Measurements from ENCODE around the gene LRRC71. TPM values are rescaled to one million over a fixed set of nuclear protein-coding genes. Genes with fewer than 3 reads are reported as not detected.
A peak's percentile ranks its signal among the peaks of the same experiment; 100 is the strongest.

Gene LRRC71
- total RNA-seq, 2 experiments from 2014 or later, result not detected

DNA sequence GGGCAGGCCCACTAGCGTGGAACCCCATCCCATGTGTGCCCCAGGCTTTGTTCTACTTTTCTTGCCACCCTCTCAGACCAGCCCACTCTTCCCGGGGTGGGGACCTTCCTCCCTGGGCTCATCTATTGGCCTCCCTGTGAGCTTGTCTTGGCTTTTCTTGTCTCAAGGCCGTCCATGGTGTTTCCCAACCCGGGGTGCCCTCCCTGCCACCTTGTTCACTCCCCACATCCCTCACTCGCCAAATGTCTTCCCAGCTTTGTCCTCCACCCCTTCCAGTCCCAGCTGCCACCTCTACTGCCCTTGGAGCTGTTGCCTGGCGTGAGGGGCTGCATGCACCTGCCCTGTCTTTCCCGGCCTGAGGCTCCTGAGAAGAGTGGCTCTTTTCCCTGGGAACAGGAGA lies 18.4 kb downstream of the LRRC71 start:
- DNase-seq, result no peak
- no peaks in the 10 kb centered on the region for H3K9me3 Mint-ChIP-seq
- ChIA-PET POLR2A (no interaction called here), CTCF (interaction anchor here (1.4 kb wide), 1 partner anchor 25 kb away, joined by 6 read pairs; no protein-coding TSS in a partner anchor)
- H3K4me3 Mint-ChIP-seq, result no peak overlapping the region
- H3K36me3 Mint-ChIP-seq (ENCODE audit: low read depth), result peaks cover 12% of the 10 kb centered on the region
- no peaks in the 10 kb centered on the region for H3K27me3 Mint-ChIP-seq
- no peaks in the 10 kb centered on the region for H3K4me1 Mint-ChIP-seq
- no peak overlapping the region for H3K27ac Mint-ChIP-seq

DNA sequence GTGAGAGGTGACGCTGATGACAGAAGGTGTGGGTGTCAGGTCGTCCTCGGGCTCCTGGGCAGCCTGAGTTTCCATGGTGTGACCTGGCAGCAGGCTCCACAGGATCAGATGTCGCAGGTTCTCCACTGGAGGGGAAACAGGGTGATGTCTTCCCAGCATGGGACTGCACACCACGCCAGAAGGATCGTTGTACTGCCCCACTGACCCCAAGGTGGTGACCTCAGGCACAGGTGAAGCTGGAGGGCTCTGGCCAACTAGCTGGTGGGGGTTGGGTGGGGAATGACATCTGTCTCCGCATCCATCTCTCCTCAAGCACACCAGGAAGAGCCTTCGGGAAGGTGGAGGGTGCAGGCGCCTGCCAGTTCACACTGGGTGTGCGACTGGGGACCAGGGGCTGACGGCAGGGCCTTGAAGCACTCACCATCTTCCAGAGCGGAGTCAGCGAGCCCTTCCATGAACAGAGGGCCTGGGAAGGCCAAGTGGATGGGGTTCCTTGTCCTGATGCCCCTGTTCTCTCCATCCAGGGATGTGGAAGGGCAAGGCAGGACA lies 19.4 kb downstream of the LRRC71 start:
- CTCF ChIA-PET, result interaction anchor here (1.4 kb wide), 1 partner anchor 26 kb away, joined by 6 read pairs; no protein-coding TSS in a partner anchor
- H3K36me3 Mint-ChIP-seq (ENCODE audit: low read depth), result peaks cover 15% of the 10 kb centered on the region
- no peak overlapping the region for H3K27ac Mint-ChIP-seq
- no peak overlapping the region for H3K4me3 Mint-ChIP-seq
- H3K4me1 Mint-ChIP-seq, result no peaks in the 10 kb centered on the region
- POLR2A ChIA-PET, result no interaction called here
- no peak for DNase-seq
- no peaks in the 10 kb centered on the region for H3K27me3 Mint-ChIP-seq
- H3K9me3 Mint-ChIP-seq, result no peaks in the 10 kb centered on the region

DNA sequence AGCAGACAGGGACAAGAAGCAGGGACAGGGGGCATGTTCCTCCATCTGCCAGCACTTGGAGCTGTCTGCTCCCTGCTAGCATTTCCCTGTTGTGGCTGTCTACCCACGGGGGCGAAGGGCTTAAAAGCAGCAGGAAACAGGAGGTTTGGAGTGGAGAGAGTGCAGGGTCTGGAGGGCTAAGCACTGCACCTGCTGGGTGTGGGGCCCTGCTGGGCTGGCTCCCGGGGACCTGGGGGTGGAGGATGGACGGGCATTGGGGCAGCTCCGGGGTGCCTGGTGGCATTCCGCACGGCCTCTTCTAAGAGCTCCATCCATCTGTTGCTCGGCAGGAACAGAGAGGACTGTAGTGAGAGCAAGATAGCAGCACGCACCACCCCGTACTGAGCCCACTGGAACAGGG lies 21.2 kb downstream of the LRRC71 start:
- no peak for DNase-seq
- POLR2A ChIA-PET, result no interaction called here
- CTCF ChIA-PET, result interaction anchor here (0.6 to 1.6 kb wide), 3 partner anchors 9 to 167 kb away, joined by 3 to 6 read pairs (median 3); no protein-coding TSS in a partner anchor
- H3K9me3 Mint-ChIP-seq, result no peaks in the 10 kb centered on the region
- H3K27ac Mint-ChIP-seq, result no peak overlapping the region
- H3K4me3 Mint-ChIP-seq, result no peak overlapping the region
- no peaks in the 10 kb centered on the region for H3K27me3 Mint-ChIP-seq
- H3K4me1 Mint-ChIP-seq, result no peaks in the 10 kb centered on the region
- H3K36me3 Mint-ChIP-seq (ENCODE audit: low read depth), result peaks cover 27% of the 10 kb centered on the region

GRCh38 chr1:156942176-156942575 lies 21.7 kb downstream of the LRRC71 start:
- CTCF ChIA-PET, result interaction anchor here (0.6 to 1.6 kb wide), 4 partner anchors 9 to 167 kb away, joined by 3 to 6 read pairs (median 3); partner anchors contain the start of gene NTRK1
- Mint-ChIP-seq H3K27me3 (no peaks in the 10 kb centered on the region), H3K27ac (no peak overlapping the region)

GRCh38 chr1:156942576-156942975 lies 22.1 kb downstream of the LRRC71 start:
- no peak for DNase-seq
- no peaks in the 10 kb centered on the region for H3K27me3 Mint-ChIP-seq
- no peak overlapping the region for H3K4me3 Mint-ChIP-seq
- ChIA-PET POLR2A (no interaction called here), CTCF (interaction anchor here (1.0 to 1.6 kb wide), 3 partner anchors 9 to 82 kb away, joined by 3 to 6 read pairs (median 3); partner anchors contain the start of gene NTRK1)
- peak overlapping the region; percentile 34 for H3K27ac Mint-ChIP-seq
- no peaks in the 10 kb centered on the region for H3K4me1 Mint-ChIP-seq
- H3K9me3 Mint-ChIP-seq, result no peaks in the 10 kb centered on the region
- H3K36me3 Mint-ChIP-seq (ENCODE audit: low read depth), result peaks cover 32% of the 10 kb centered on the region

More at GRCh38 chr1:156942176-156942575, 21.7 kb downstream of the LRRC71 start:
- DNase-seq, result no peak
- no peaks in the 10 kb centered on the region for H3K9me3 Mint-ChIP-seq
- POLR2A ChIA-PET, result no interaction called here
- H3K4me3 Mint-ChIP-seq, result no peak overlapping the region
- H3K36me3 Mint-ChIP-seq (ENCODE audit: low read depth), result peaks cover 31% of the 10 kb centered on the region
- H3K4me1 Mint-ChIP-seq, result no peaks in the 10 kb centered on the region

GRCh38 chr1:156943756-156944155 lies 23.3 kb downstream of the LRRC71 start:
- no peak for DNase-seq
- Mint-ChIP-seq H3K4me1 (no peaks in the 10 kb centered on the region), H3K9me3 (no peaks in the 10 kb centered on the region), H3K27ac (no peak overlapping the region), H3K27me3 (no peaks in the 10 kb centered on the region), H3K36me3 (ENCODE audit: low read depth) (peaks cover 31% of the 10 kb centered on the region), H3K4me3 (no peak overlapping the region)
- CTCF ChIA-PET, result no interaction called here
- POLR2A ChIA-PET, result no interaction called here

DNA sequence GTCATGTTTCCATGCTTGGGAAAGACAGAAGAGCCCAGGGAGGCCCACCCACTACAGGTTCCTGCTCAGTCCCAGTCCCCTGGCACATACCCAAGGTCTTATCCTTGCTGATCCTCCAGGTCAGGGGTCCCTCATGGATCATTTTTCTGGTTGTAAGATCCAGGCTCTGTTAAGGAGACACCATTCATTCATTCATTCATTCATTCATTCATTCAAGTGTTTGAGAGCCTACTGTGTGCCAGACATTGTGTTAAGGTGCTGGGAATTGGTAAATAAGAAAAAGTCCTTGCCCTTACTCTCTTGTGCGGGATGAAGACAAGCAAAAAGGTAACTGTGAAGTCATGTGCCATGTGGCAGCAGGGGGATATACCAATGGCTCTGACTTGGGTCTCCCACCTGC lies 23.8 kb downstream of the LRRC71 start:
- DNase-seq, result no peak
- Mint-ChIP-seq H3K36me3 (ENCODE audit: low read depth) (peaks cover 30% of the 10 kb centered on the region), H3K4me3 (no peak overlapping the region), H3K27ac (no peak overlapping the region), H3K4me1 (no peaks in the 10 kb centered on the region), H3K9me3 (no peaks in the 10 kb centered on the region), H3K27me3 (no peaks in the 10 kb centered on the region)
- ChIA-PET POLR2A (no interaction called here), CTCF (no interaction called here)

DNA sequence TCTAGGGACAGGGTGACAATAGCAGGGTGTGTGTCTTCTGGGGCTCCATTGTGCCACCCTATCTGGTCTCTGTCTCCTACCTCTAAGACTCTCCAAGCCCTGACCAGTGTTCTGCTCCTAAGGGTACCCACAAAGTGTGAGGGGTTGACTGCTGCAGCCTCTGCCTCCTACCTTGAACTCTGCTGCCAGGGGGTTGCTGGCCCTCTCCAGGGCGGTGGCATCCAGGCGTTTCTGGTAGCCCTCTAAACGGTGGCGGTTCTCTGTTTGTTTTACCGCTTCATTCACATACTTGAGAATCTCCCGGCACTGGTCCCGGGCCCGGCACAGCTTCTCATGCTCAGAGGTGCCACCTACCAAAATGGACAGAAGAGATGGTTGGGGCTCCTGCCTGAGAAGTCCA lies 24.4 kb downstream of the LRRC71 start:
- CTCF ChIA-PET, result no interaction called here
- DNase-seq, result no peak
- Mint-ChIP-seq H3K4me3 (no peak overlapping the region), H3K27ac (no peak overlapping the region), H3K27me3 (no peaks in the 10 kb centered on the region), H3K36me3 (ENCODE audit: low read depth) (peaks cover 32% of the 10 kb centered on the region), H3K4me1 (no peaks in the 10 kb centered on the region), H3K9me3 (no peaks in the 10 kb centered on the region)
- POLR2A ChIA-PET, result no interaction called here

DNA sequence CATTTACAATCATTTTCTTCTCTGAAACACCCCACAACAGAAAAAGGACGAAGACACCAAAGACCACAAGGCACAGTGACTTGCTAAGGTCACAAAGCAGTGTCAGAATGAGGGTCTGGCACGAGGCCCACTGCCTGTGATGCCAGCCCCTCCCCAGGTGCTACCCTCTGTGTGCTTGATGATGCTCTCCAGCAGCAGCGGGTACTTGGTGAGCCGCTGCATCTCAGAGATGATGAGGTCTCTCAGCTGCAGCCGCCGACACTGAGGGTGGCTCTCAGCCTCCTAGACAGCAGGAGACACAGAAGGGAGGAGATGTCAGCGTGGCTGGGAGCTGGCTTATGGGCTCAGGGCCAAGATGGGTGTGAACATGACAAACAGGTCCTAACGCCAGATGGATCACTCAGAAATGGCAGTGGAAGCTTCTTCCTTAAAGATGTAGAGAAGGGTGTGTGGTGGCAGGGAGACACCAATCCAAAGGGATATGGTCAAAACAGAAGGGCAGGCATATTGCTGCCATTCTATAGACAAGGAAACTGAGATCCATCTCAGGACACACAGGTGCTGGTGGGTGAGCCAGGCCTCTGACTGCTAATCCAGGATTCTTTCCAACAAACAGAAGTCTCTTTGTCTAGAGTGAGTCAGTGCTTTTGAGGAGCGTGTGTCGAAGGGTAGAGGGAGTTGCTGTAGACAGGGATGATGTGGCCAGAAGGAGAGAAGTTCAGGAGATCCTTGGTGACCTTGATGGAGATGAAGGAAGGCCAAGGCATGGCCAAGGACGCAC lies 25.6 kb downstream of the LRRC71 start:
- ChIA-PET POLR2A (no interaction called here), CTCF (interaction anchor here (1.8 kb wide), 1 partner anchor 9 kb away, joined by 5 read pairs; no protein-coding TSS in a partner anchor)
- DNase-seq, result no peak
- Mint-ChIP-seq H3K27ac (peak overlapping the region; percentile 27), H3K27me3 (no peaks in the 10 kb centered on the region), H3K4me1 (no peaks in the 10 kb centered on the region), H3K36me3 (ENCODE audit: low read depth) (peaks cover 36% of the 10 kb centered on the region), H3K9me3 (no peaks in the 10 kb centered on the region), H3K4me3 (no peak overlapping the region)

- no peak overlapping the region for H3K4me3 Mint-ChIP-seq
- no peaks in the 10 kb centered on the region for H3K9me3 Mint-ChIP-seq
- POLR2A ChIA-PET, result no interaction called here
- no peaks in the 10 kb centered on the region for H3K27me3 Mint-ChIP-seq
- H3K4me1 Mint-ChIP-seq, result no peaks in the 10 kb centered on the region
- H3K27ac Mint-ChIP-seq, result no peak overlapping the region
- CTCF ChIA-PET, result interaction anchor here (0.9 to 1.8 kb wide), 2 partner anchors 10 to 87 kb away, joined by 3 to 5 read pairs; no protein-coding TSS in a partner anchor
- no peak for DNase-seq
- H3K36me3 Mint-ChIP-seq (ENCODE audit: low read depth), result peaks cover 37% of the 10 kb centered on the region
Measured at GRCh38 chr1:156947127-156947526, 26.7 kb downstream of the LRRC71 start.

DNA sequence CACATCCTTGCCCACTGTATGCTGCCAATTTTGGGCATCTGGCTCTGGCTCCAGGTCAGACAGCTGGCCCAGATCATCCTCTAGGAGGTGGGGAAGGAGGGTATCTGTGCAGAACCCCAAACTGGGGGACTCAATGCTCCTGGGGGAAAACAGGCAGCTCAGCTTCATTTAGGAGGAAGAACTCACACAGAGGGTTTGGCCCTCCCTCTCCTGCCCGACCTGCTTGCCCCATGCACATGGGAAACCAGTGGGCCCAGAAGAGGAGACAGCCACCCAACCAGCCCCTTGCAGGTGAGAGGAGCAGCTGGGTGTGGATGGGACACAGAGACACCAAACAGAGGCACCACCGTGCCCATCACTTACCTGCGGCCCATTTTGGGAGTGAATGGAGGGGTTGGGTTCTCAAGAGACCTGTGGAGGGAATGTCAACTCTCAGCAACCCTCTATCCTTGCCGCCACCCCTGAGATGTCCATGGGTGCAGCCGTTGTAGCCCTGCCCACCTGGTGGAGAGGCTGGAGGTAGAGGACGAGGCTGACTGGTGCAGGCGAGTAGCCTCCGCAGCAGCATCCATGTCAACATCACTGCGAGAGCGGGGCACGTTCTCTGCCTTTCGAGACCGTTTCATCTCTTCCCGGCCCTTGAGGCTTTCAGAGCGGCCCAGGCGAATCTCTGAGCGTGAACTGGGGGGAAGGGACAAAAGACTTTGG lies 27.5 kb downstream of the LRRC71 start:
- CTCF ChIA-PET, result interaction anchor here (1.0 to 1.8 kb wide), 3 partner anchors 11 to 242 kb away, joined by 3 to 5 read pairs (median 4); partner anchors contain the start of gene CRABP2
- peaks cover 36% of the 10 kb centered on the region for H3K36me3 Mint-ChIP-seq (ENCODE audit: low read depth)

DNA sequence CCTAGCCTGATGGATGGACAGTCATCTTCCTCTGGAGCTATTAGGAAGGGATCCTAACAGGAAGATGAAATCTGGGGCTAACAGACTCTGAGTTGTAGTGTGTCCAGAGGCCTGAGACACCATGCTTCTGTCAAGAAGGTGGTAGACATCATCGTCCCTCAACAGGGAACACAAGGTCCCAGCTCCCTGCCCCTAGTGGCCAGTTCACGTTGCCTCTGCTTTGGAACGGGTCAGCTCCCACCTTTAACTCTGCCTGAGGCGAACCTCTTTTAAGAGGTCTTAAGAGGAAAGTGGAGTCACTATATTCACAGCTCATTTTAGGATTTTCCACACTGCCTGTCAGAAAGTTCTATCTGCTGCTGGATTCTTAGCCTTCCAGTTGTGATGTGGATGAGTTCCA lies 28.3 kb downstream of the LRRC71 start:
- Mint-ChIP-seq H3K27ac (no peak overlapping the region), H3K36me3 (ENCODE audit: low read depth) (peaks cover 37% of the 10 kb centered on the region), H3K9me3 (no peaks in the 10 kb centered on the region), H3K27me3 (no peaks in the 10 kb centered on the region), H3K4me3 (no peak overlapping the region), H3K4me1 (no peaks in the 10 kb centered on the region)
- ChIA-PET POLR2A (no interaction called here), CTCF (interaction anchor here (0.8 to 1.8 kb wide), 3 partner anchors 12 to 243 kb away, joined by 3 to 4 read pairs (median 3); partner anchors contain the start of gene CRABP2)
- no peak for DNase-seq

More for the DNA sequence above, 27.5 kb downstream of the LRRC71 start:
- no peak for DNase-seq
- Mint-ChIP-seq H3K9me3 (no peaks in the 10 kb centered on the region), H3K4me1 (no peaks in the 10 kb centered on the region), H3K27me3 (no peaks in the 10 kb centered on the region), H3K4me3 (no peak overlapping the region), H3K27ac (no peak overlapping the region)
- POLR2A ChIA-PET, result no interaction called here

GRCh38 chr1:156949127-156949526 lies 28.7 kb downstream of the LRRC71 start:
- DNase-seq, result no peak
- Mint-ChIP-seq H3K4me3 (no peak overlapping the region), H3K9me3 (no peaks in the 10 kb centered on the region), H3K27ac (no peak overlapping the region), H3K27me3 (no peaks in the 10 kb centered on the region), H3K4me1 (no peaks in the 10 kb centered on the region), H3K36me3 (ENCODE audit: low read depth) (peaks cover 37% of the 10 kb centered on the region)
- ChIA-PET POLR2A (no interaction called here), CTCF (interaction anchor here (0.8 to 1.8 kb wide), 3 partner anchors 12 to 243 kb away, joined by 3 to 4 read pairs (median 3); partner anchors contain the start of gene CRABP2)
